Osteoblast (primary cell): ENCODE data around the gene CYP2W1. TPM values are rescaled to one million over a fixed set of nuclear protein-coding genes. Genes with fewer than 3 reads are reported as not detected.

ENCODE experiments used
- DNase-seq: peaks from one replicate; pipeline ENCODE4 v3.0.0; 2011; ENCODE audit warnings: low spot score, mixed read lengths; ENCODE audit not compliant: insufficient read length; ENCODE audit errors: missing footprints
- H2AFZ ChIP-seq: 2 replicates; pipeline ENCODE4 v1.6.0; 2011; ENCODE audit warnings: mild to moderate bottlenecking, low read length
- H3K27ac ChIP-seq: 2 replicates; pipeline ENCODE4 v1.5.1; 2011; ENCODE audit warnings: mild to moderate bottlenecking, low read depth, low read length, moderate library complexity
- H3K27me3 ChIP-seq: 2 replicates; pipeline ENCODE4 v1.6.0; 2012; ENCODE audit warnings: mild to moderate bottlenecking, control low read depth, inconsistent platforms, low read length, moderate library complexity; ENCODE audit not compliant: insufficient read depth
- H3K36me3 ChIP-seq: 2 replicates; pipeline ENCODE4 v1.5.1; 2011; ENCODE audit warnings: mild to moderate bottlenecking, low read length, control low read depth, moderate library complexity; ENCODE audit not compliant: insufficient read depth
- H3K4me1 ChIP-seq: 2 replicates; pipeline ENCODE4 v1.5.1; 2011; ENCODE audit warnings: mild to moderate bottlenecking, low read length, control low read depth, moderate library complexity; ENCODE audit not compliant: insufficient read depth
- H3K4me2 ChIP-seq: 2 replicates; pipeline ENCODE4 v1.6.0; 2011; ENCODE audit warnings: mild to moderate bottlenecking, low read length; ENCODE audit not compliant: insufficient read depth
- H3K4me3 ChIP-seq: fragments of 200-600 bp; sonication (generic); 3 replicates; pipeline ENCODE4 v1.5.1; 2012; ENCODE audit warnings: mild to moderate bottlenecking, low read length, inconsistent platforms; ENCODE audit not compliant: insufficient read depth
- H3K79me2 ChIP-seq: 2 replicates; pipeline ENCODE4 v1.6.0; 2012; ENCODE audit warnings: mild to moderate bottlenecking, low read length, control low read depth, inconsistent platforms; ENCODE audit not compliant: insufficient read depth
- H3K9me3 ChIP-seq: 2 replicates; pipeline ENCODE4 v1.5.1; 2011; ENCODE audit warnings: low read depth, low read length, control low read depth
- H4K20me1 ChIP-seq: 2 replicates; pipeline ENCODE4 v1.6.0; 2012; ENCODE audit warnings: mild to moderate bottlenecking, low read length, control low read depth; ENCODE audit not compliant: insufficient read depth
- total RNA-seq: library from RNA; depleted of rRNA; stranded (reverse); fragments of >200 nt; gene quantifications from 2 replicates; pipeline ENCODE4 v1.2.3, GENCODE V29; 2012
- TF ChIP-seq, protein P1 (sequence below): IDR thresholded peaks from 2 replicates; pipeline ENCODE4 v1.5.1; 2011; ENCODE audit warnings: mild to moderate bottlenecking, low read depth, low read length, moderate library complexity; ENCODE audit errors: extremely low read depth

The CYP2W1 gene
- total RNA-seq, 1 donor, result not detected

DNA sequence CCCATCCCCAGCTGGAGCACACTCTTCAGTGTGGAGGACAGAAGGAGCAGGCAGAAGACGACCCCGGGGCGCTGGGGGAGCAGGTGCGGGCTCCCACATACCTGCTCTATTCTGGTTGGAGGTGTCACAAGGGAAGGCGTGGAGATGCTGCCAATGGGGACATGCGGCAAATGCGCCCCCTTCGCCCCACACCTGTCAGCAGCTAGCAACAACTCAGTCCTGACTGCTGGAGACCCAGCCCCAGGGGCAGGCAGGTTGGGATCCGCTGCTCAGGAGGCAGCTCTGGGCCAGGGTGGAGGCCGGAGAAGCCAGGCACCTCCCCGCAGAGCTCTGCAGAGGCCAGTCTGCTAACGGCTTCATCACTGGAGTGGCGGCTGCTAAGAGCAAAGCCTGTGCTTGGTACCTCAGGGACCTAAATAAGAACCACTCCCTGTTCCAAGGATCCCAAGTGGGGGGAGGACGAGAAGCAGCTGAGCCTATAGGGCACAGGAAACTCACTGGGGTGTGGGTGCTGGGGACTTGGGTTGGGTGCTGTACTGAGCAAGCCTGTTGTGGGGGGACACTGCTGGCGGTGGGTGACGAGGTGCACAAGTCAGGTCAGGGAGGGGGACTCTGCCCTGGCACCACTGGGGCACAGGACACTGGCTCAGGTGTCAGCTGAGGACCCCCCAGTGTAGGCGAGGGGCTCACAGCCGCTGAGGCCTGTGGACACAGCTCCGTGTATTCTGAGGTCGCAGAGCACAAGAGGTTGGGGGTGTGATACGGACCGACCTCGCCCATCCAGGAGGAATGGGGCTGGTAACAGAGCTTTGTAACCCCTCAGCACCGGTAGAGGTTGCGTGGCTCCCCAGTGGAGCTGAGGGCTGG is 42.1 kb downstream of the CYP2W1 start:
- no peak overlapping the region for H2AFZ ChIP-seq
- H3K9me3 ChIP-seq, result no peaks in the 10 kb centered on the region
- no peaks in the 10 kb centered on the region for H3K27me3 ChIP-seq
- peaks cover 83% of the 10 kb centered on the region for H3K79me2 ChIP-seq
- H4K20me1 ChIP-seq, result peaks cover 69% of the 10 kb centered on the region
- TF ChIP-seq, protein P1, sequence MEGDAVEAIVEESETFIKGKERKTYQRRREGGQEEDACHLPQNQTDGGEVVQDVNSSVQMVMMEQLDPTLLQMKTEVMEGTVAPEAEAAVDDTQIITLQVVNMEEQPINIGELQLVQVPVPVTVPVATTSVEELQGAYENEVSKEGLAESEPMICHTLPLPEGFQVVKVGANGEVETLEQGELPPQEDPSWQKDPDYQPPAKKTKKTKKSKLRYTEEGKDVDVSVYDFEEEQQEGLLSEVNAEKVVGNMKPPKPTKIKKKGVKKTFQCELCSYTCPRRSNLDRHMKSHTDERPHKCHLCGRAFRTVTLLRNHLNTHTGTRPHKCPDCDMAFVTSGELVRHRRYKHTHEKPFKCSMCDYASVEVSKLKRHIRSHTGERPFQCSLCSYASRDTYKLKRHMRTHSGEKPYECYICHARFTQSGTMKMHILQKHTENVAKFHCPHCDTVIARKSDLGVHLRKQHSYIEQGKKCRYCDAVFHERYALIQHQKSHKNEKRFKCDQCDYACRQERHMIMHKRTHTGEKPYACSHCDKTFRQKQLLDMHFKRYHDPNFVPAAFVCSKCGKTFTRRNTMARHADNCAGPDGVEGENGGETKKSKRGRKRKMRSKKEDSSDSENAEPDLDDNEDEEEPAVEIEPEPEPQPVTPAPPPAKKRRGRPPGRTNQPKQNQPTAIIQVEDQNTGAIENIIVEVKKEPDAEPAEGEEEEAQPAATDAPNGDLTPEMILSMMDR, result no peak
- no peak for DNase-seq
- peaks cover 26% of the 10 kb centered on the region for H3K36me3 ChIP-seq
- no peak overlapping the region for H3K4me3 ChIP-seq
- H3K4me2 ChIP-seq, result no peak overlapping the region
- H3K4me1 ChIP-seq, result peaks cover 5% of the 10 kb centered on the region
- H3K27ac ChIP-seq, result no peak overlapping the region

DNA sequence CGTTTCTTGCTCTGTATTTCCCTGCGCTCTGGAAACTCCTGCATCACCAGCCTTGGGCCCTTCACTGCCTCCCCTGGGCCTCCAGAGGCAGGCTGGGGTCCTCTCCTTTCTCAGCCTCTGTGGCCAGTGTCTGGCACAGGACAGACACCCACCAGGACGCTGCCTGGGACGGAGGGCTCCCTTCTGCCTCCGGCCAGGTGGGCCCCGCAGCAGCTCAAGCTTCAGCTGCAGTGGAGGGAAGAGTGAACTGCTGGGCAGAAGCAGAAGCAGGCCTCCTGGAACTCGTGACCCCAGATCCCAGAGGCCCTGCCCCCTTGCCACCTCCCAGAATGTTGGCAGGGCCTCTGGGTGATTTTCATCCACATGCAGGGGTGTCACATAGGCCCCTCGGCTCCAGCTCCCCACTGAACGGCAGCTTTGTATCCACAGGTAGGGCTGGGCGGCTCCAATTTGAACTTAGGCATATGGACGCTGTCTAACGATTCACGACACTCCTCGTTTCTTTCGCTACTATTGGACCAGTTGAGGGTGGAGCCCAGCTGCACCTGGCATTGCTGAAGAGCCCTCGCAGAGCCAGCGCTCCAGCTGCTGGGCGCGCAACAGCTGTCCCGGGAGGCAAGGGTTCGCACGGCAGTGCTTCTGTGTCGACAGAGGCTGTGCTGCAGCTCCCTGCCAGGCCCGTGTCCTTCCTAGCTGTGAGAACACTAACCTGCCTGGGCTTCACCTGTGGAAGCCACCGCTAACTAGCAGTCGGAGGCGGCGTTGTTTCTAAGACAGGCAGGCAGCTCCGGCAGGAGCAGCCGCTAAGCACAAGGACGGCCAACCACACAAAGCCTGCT is 43.0 kb downstream of the CYP2W1 start:
- Histone ChIP-seq H3K9me3 (no peaks in the 10 kb centered on the region), H2AFZ (no peak overlapping the region), H3K27ac (no peak overlapping the region), H3K36me3 (peaks cover 26% of the 10 kb centered on the region), H3K4me1 (peaks cover 5% of the 10 kb centered on the region), H3K4me3 (no peak overlapping the region), H3K27me3 (no peaks in the 10 kb centered on the region), H4K20me1 (peaks cover 64% of the 10 kb centered on the region), H3K79me2 (peaks cover 74% of the 10 kb centered on the region), H3K4me2 (no peak overlapping the region)
- TF ChIP-seq, protein P1, result no peak
- DNase-seq, result no peak

DNA sequence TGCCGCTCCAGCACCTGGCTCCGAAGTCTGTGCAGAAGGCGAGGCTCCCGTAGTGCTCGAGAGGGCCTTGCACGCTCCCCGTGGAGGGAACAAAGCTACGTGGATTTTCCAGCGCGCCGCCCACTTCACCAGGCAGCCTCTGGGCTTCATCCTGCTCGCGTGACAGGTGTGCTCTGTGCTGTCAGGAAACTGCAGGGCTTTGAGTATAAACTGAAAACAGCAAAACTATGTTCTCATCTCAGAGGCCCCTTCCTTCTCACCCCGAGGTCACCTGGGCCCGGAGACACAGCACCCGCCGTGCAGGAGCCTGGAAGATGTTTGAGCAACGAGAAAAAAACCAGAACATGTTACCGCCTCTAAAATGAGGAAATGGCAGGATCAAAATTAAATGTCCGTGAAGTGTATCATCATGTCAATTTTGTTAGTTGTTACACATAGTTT is 43.8 kb downstream of the CYP2W1 start:
- Histone ChIP-seq H3K27ac (no peak overlapping the region), H4K20me1 (peaks cover 57% of the 10 kb centered on the region), H2AFZ (no peak overlapping the region), H3K79me2 (peaks cover 67% of the 10 kb centered on the region), H3K4me1 (peaks cover 5% of the 10 kb centered on the region), H3K4me3 (peak overlapping the region; percentile 83), H3K9me3 (no peaks in the 10 kb centered on the region), H3K4me2 (peak overlapping the region; percentile 81), H3K36me3 (peaks cover 23% of the 10 kb centered on the region), H3K27me3 (no peaks in the 10 kb centered on the region)
- no peak for DNase-seq
- TF ChIP-seq, protein P1, result no peak
